ENCODE results near the gene POLR1A.

POLR1A gene

DNA sequence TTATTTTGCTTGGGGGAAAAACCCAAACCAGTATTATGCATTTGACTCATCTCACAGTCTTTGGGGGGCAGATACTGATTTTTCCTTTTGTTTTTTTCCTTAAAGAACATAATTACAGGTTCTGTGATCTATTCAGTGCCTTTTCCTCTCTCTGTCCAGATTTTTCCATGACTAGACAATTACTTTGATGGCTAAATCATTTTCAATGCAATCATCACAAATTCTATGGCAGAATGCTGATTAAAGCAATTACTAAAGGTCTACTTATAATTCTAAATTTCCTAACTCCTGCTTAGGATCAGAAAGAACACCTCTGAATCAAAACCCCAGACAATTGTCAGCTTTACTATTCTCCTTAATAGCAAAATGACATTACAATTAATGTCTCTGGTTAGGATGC is 38.8 kb downstream of the POLR1A start:
- Histone ChIP-seq H3K27ac (no peak overlapping the region), H3K27me3 (ENCODE audit: insufficient read depth, low read depth) (no peaks in the 10 kb centered on the region), H2AFZ (ENCODE audit: low read depth) (no peak overlapping the region), H3K4me1 (ENCODE audit: low read depth, poor library complexity, severe bottlenecking) (peaks cover 72% of the 10 kb centered on the region), H3K4me3 (IDR thresholded peaks at IDR 0.05; ENCODE audit: insufficient read depth, low read depth, low read length) (no peak overlapping the region), H4K20me1 (ENCODE audit: insufficient read depth) (no peaks in the 10 kb centered on the region), H3K9ac (no peak overlapping the region), H3K4me2 (no peak overlapping the region), H3K36me3 (ENCODE audit: insufficient read depth) (peaks cover 11% of the 10 kb centered on the region; the same call in 1 of the 2 replicates), H3K79me2 (ENCODE audit: insufficient read depth, low read depth) (no peaks in the 10 kb centered on the region)
- TF ChIP-seq, protein P1, sequence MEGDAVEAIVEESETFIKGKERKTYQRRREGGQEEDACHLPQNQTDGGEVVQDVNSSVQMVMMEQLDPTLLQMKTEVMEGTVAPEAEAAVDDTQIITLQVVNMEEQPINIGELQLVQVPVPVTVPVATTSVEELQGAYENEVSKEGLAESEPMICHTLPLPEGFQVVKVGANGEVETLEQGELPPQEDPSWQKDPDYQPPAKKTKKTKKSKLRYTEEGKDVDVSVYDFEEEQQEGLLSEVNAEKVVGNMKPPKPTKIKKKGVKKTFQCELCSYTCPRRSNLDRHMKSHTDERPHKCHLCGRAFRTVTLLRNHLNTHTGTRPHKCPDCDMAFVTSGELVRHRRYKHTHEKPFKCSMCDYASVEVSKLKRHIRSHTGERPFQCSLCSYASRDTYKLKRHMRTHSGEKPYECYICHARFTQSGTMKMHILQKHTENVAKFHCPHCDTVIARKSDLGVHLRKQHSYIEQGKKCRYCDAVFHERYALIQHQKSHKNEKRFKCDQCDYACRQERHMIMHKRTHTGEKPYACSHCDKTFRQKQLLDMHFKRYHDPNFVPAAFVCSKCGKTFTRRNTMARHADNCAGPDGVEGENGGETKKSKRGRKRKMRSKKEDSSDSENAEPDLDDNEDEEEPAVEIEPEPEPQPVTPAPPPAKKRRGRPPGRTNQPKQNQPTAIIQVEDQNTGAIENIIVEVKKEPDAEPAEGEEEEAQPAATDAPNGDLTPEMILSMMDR (conservative IDR thresholded peaks at IDR 0.05; ENCODE audit: low read depth, low read length) = no peak

DNA sequence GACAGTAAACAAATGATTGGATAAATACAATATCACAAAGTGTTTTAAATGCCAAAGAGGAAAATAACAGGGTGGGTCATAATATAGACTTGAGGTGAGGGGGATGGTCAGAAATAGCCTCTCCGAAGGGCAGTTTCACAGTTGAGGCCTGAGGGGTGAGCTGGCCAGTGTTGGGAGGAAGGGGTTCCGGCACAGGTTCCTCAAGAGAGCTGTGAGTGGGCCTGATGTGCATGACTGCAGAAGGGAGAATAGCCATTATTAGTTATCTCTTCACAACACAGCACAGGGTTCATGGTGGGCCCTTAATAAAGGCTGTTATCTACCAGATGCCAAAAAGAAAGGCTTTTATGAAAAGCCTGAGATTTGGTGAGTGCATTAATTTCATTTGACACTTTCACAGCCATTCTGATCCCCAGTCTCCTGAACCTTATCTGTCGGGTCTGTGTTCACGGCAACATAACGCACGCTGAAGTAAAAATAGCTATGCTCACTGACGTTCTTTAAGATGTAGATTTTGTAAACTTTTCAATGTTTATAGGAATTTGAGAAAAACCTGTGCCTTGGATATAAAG is 39.6 kb downstream of the POLR1A start:
- H2AFZ ChIP-seq (ENCODE audit: low read depth) = no peak overlapping the region
- H3K36me3 ChIP-seq (ENCODE audit: insufficient read depth) = peaks cover 11% of the 10 kb centered on the region; the same call in 1 of the 2 replicates
- no peak overlapping the region for H3K4me3 ChIP-seq (IDR thresholded peaks at IDR 0.05; ENCODE audit: insufficient read depth, low read depth, low read length)
- H3K4me2 ChIP-seq = no peak overlapping the region
- no peaks in the 10 kb centered on the region for H4K20me1 ChIP-seq (ENCODE audit: insufficient read depth)
- H3K27ac ChIP-seq = no peak overlapping the region; the same call in 1 of the 2 replicates
- TF ChIP-seq, protein P1 (conservative IDR thresholded peaks at IDR 0.05; ENCODE audit: low read depth, low read length) = no peak
- H3K4me1 ChIP-seq (ENCODE audit: low read depth, poor library complexity, severe bottlenecking) = peaks cover 77% of the 10 kb centered on the region
- H3K9ac ChIP-seq = no peak overlapping the region
- no peaks in the 10 kb centered on the region for H3K79me2 ChIP-seq (ENCODE audit: insufficient read depth, low read depth)
- H3K27me3 ChIP-seq (ENCODE audit: insufficient read depth, low read depth) = no peaks in the 10 kb centered on the region

GRCh38 chr2:86065512-86065911 is 40.2 kb downstream of the POLR1A start:
- Histone ChIP-seq H3K4me1 (ENCODE audit: low read depth, poor library complexity, severe bottlenecking) (peaks cover 77% of the 10 kb centered on the region), H3K79me2 (ENCODE audit: insufficient read depth, low read depth) (no peaks in the 10 kb centered on the region), H3K9ac (no peak overlapping the region), H2AFZ (ENCODE audit: low read depth) (no peak overlapping the region), H4K20me1 (ENCODE audit: insufficient read depth) (no peaks in the 10 kb centered on the region), H3K27me3 (ENCODE audit: insufficient read depth, low read depth) (no peaks in the 10 kb centered on the region), H3K4me3 (IDR thresholded peaks at IDR 0.05; ENCODE audit: insufficient read depth, low read depth, low read length) (no peak overlapping the region), H3K27ac (no peak overlapping the region; the same call in 1 of the 2 replicates), H3K4me2 (no peak overlapping the region; the same call in 1 of the 2 replicates), H3K36me3 (ENCODE audit: insufficient read depth) (peaks cover 11% of the 10 kb centered on the region; the same call in 1 of the 2 replicates)
- TF ChIP-seq, protein P1 (conservative IDR thresholded peaks at IDR 0.05; ENCODE audit: low read depth, low read length) = no peak

DNA sequence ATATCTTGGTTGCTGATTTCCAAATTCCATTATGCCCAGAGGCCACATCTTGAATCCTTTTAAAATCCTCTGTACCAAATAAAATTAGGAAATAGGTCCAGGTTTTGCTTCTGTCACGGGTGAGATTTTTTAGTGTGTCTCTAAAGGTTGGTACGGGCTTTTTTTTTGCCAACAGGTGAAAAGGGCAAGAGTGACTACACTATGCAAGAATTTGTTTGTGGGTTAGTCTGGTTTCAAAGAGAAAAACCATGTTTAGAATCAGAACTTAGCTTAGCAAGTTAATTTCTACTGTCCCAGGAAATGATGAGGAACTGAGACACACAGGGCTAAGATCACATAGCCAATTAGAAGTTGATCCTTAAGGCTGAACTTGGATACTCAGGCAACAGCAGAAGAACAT is 41.7 kb downstream of the POLR1A start:
- Histone ChIP-seq H3K79me2 (ENCODE audit: insufficient read depth, low read depth) (no peaks in the 10 kb centered on the region), H3K9ac (no peak overlapping the region), H4K20me1 (ENCODE audit: insufficient read depth) (no peaks in the 10 kb centered on the region), H3K4me3 (IDR thresholded peaks at IDR 0.05; ENCODE audit: insufficient read depth, low read depth, low read length) (no peak overlapping the region), H3K27me3 (ENCODE audit: insufficient read depth, low read depth) (no peaks in the 10 kb centered on the region), H3K4me1 (ENCODE audit: low read depth, poor library complexity, severe bottlenecking) (peaks cover 66% of the 10 kb centered on the region), H3K27ac (peak overlapping the region; percentile 49), H3K36me3 (ENCODE audit: insufficient read depth) (no peaks in the 10 kb centered on the region; the same call in 1 of the 2 replicates), H2AFZ (ENCODE audit: low read depth) (no peak overlapping the region), H3K4me2 (peak overlapping the region; percentile 56)
- TF ChIP-seq, protein P1 (conservative IDR thresholded peaks at IDR 0.05; ENCODE audit: low read depth, low read length) = no peak
